ENCODE measurements around the gene SPANXB1.
"Not testable (repeated sequence)": the region's sequence is repeated elsewhere in the genome, so short reads cannot be mapped to it uniquely, and the experiment has no call there.

The SPANXB1 gene

GRCh38 chrX:141002568-141002967 is at the start of gene SPANXB1:
SPANXB1 (plus strand) TSS chrX:141002594; CDS start chrX:141002694, 100 bp downstream.
- not testable (repeated sequence) for H3K27me3 Mint-ChIP-seq, H3K36me3 Mint-ChIP-seq, H3K4me1 Mint-ChIP-seq, H3K9me3 Mint-ChIP-seq, H3K27ac Mint-ChIP-seq, H3K4me3 Mint-ChIP-seq

GRCh38 chrX:140967036-140967435 is 35.4 kb upstream of the SPANXB1 start:
- no peak overlapping the region for H3K4me3 Mint-ChIP-seq
- no peaks in the 10 kb centered on the region for H3K9me3 Mint-ChIP-seq
- no peak overlapping the region for H3K27ac Mint-ChIP-seq
- no peaks in the 10 kb centered on the region for H3K36me3 Mint-ChIP-seq
- no peaks in the 10 kb centered on the region for H3K27me3 Mint-ChIP-seq
- H3K4me1 Mint-ChIP-seq, result no peaks in the 10 kb centered on the region

GRCh38 chrX:140971099-140971795 is 31.1 kb upstream of the SPANXB1 start:
- H3K27me3 Mint-ChIP-seq, result no peaks in the 10 kb centered on the region
- H3K36me3 Mint-ChIP-seq, result no peaks in the 10 kb centered on the region
- no peaks in the 10 kb centered on the region for H3K4me1 Mint-ChIP-seq
- no peaks in the 10 kb centered on the region for H3K9me3 Mint-ChIP-seq
- H3K27ac Mint-ChIP-seq, result no peak overlapping the region
- H3K4me3 Mint-ChIP-seq, result no peak overlapping the region

- no peaks in the 10 kb centered on the region for H3K36me3 Mint-ChIP-seq
- H3K4me1 Mint-ChIP-seq, result no peaks in the 10 kb centered on the region
- no peaks in the 10 kb centered on the region for H3K9me3 Mint-ChIP-seq
- H3K4me3 Mint-ChIP-seq, result no peak overlapping the region
- H3K27me3 Mint-ChIP-seq, result no peaks in the 10 kb centered on the region
- H3K27ac Mint-ChIP-seq, result no peak overlapping the region
These were observed 26.9 kb upstream of the SPANXB1 start for GRCh38 chrX:140975472-140975871.

- Mint-ChIP-seq H3K27ac (no peak overlapping the region), H3K4me3 (no peak overlapping the region), H3K9me3 (no peaks in the 10 kb centered on the region), H3K4me1 (no peaks in the 10 kb centered on the region), H3K36me3 (no peaks in the 10 kb centered on the region), H3K27me3 (no peaks in the 10 kb centered on the region)
These were observed 22.1 kb upstream of the SPANXB1 start for GRCh38 chrX:140980271-140980670.

- Mint-ChIP-seq H3K36me3 (no peaks in the 10 kb centered on the region), H3K4me1 (no peaks in the 10 kb centered on the region), H3K9me3 (no peaks in the 10 kb centered on the region), H3K27ac (no peak overlapping the region), H3K27me3 (no peaks in the 10 kb centered on the region), H3K4me3 (no peak overlapping the region)
These were observed 18.7 kb upstream of the SPANXB1 start for GRCh38 chrX:140983730-140984129.

- H3K4me1 Mint-ChIP-seq, H3K4me3 Mint-ChIP-seq, H3K36me3 Mint-ChIP-seq, H3K27me3 Mint-ChIP-seq, H3K9me3 Mint-ChIP-seq, H3K27ac Mint-ChIP-seq: not testable (repeated sequence)
These were observed 2.8 kb downstream of the SPANXB1 start for GRCh38 chrX:141005243-141005642.

- H3K4me3 Mint-ChIP-seq, H3K27ac Mint-ChIP-seq, H3K36me3 Mint-ChIP-seq, H3K27me3 Mint-ChIP-seq, H3K9me3 Mint-ChIP-seq, H3K4me1 Mint-ChIP-seq: not testable (repeated sequence)
These were observed 41.9 kb downstream of the SPANXB1 start for GRCh38 chrX:141044246-141044645.

GRCh38 chrX:141049878-141050277 is 47.5 kb downstream of the SPANXB1 start:
- not testable (repeated sequence) for H3K36me3 Mint-ChIP-seq, H3K27ac Mint-ChIP-seq, H3K27me3 Mint-ChIP-seq, H3K4me1 Mint-ChIP-seq, H3K4me3 Mint-ChIP-seq, H3K9me3 Mint-ChIP-seq

- H3K4me3 Mint-ChIP-seq, H3K27ac Mint-ChIP-seq, H3K9me3 Mint-ChIP-seq, H3K4me1 Mint-ChIP-seq, H3K36me3 Mint-ChIP-seq, H3K27me3 Mint-ChIP-seq: not testable (repeated sequence)
These were observed 49.7 kb downstream of the SPANXB1 start for GRCh38 chrX:141052098-141052497.

Measured in activated naive CD4-positive, alpha-beta T cell treated with anti-CD3 and anti-CD28 coated beads, Interleukin-2, amount 50 U/mL, for 24 hours (primary cell).